ENCODE results near the gene CMSS1.

GRCh38 chr3:99864289-99864688, 46.6 kb downstream of the CMSS1 start:
- TF ChIP-seq CTCF (IDR thresholded peaks at IDR 0.05) (no peak), EZH2 (IDR thresholded peaks at IDR 0.05; ENCODE audit: borderline replicate concordance, insufficient read depth, low read depth, low read length, poor library complexity, severe bottlenecking) (no peak)

Data from B cell (primary cell).